C4-2B (cell line): ENCODE data around the gene GHRH.

Source experiments
- ZFX ChIP-seq: fragments of 450-650 bp; IDR thresholded peaks from 2 replicates; pipeline ENCODE4 v1.6.1; 2017
- TF ChIP-seq, protein P1 (sequence below): fragments of 450-650 bp; conservative IDR thresholded peaks from 2 replicates; pipeline ENCODE4 v1.5.1; 2017; ENCODE audit warnings: mild to moderate bottlenecking

DNA sequence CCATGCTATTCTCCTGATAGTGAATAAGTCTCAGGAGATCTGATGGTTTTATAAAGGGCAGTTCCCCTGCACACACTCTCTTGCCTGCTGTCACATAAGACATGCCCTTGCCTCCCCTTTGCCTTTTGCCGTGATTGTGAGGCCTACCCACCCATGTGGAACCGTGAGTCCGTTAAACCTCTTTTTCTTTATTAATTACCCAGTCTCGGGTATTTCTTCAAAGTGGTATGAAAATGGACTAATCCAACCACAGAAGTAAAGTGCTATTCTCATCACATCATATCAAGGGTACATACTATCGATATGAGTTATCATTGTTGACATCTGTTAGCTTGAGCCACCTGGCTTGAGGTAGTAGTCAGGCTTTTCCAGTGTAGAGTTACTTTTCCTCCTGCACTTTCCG lies 30.1 kb upstream of the GHRH start:
- TF ChIP-seq, protein P1, sequence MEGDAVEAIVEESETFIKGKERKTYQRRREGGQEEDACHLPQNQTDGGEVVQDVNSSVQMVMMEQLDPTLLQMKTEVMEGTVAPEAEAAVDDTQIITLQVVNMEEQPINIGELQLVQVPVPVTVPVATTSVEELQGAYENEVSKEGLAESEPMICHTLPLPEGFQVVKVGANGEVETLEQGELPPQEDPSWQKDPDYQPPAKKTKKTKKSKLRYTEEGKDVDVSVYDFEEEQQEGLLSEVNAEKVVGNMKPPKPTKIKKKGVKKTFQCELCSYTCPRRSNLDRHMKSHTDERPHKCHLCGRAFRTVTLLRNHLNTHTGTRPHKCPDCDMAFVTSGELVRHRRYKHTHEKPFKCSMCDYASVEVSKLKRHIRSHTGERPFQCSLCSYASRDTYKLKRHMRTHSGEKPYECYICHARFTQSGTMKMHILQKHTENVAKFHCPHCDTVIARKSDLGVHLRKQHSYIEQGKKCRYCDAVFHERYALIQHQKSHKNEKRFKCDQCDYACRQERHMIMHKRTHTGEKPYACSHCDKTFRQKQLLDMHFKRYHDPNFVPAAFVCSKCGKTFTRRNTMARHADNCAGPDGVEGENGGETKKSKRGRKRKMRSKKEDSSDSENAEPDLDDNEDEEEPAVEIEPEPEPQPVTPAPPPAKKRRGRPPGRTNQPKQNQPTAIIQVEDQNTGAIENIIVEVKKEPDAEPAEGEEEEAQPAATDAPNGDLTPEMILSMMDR: no peak
- TF ChIP-seq ZFX: no peak
